UCSD-AML1 (cell line): ENCODE measurements around the gene HLA-E.
A peak's percentile ranks its signal among the peaks of the same experiment; 100 is the strongest.
"Not testable (repeated sequence)": the region's sequence is repeated elsewhere in the genome, so short reads cannot be mapped to it uniquely, and the experiment has no call there.

ENCODE experiments used
- DNase-seq: peaks from one replicate; lab custom pipeline; 2025; ENCODE audit not compliant: unreplicated experiment; lab: John Stamatoyannopoulos, UW

The HLA-E gene

GRCh38 chr6:30500421-30501355 is 11.4 kb downstream of the HLA-E start:
- peak; percentile 34 for DNase-seq

DNA sequence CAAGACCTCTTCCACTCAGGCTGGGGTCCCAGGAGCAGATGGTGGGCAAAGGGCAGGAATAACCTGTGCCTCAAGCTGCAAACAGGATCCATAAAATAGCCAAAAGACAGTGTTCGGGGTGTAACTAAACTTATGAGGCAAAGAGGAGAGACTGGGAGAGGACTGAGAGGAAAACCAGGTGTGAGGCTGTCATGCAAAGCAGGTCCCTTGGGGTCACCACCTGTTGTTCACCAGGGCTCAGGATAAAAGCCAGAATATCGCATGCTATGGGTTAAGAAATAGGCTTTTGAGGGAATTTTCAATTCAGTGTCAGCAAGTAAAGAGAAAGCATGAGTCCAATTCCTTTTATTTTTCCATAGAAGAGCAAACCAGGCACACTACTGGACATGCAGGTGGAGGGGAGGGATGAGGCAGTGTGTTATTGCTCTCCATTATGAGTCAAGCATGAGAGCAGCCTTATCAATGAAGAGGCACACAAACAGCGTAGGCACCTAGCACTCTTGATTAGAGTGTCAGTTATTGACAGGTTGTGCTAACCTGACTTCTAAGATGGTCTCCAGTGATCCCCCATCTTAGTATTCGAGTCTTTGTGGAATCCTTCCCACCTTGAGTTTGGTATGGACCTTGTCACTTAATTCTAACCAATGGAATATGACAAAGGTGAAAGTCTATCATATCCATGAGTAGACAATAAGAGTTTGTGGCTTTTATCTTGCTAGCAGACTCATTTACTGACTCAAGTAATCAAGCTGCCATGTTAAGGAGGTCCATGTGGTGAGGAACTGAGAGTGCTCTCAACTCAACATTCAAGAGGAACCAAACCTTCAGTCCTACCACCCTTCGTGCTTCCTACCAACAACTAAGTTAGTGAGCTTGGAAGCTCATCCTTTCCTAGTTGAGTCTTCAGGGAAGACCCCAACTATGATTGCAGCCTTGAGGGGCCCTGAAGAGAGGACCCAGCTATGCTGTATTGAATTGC is 18.8 kb downstream of the HLA-E start:
- no peak for DNase-seq

GRCh38 chr6:30508890-30509736 is 19.8 kb downstream of the HLA-E start:
- DNase-seq: peak; percentile 52

GRCh38 chr6:30510419-30511168 is 21.3 kb downstream of the HLA-E start:
- no peak for DNase-seq

GRCh38 chr6:30511169-30511546 is 21.8 kb downstream of the HLA-E start:
- DNase-seq: no peak

- no peak for DNase-seq
Measured at GRCh38 chr6:30513451-30513850, 24.1 kb downstream of the HLA-E start.

- no peak for DNase-seq
Measured at GRCh38 chr6:30515106-30515505, 25.8 kb downstream of the HLA-E start.

DNA sequence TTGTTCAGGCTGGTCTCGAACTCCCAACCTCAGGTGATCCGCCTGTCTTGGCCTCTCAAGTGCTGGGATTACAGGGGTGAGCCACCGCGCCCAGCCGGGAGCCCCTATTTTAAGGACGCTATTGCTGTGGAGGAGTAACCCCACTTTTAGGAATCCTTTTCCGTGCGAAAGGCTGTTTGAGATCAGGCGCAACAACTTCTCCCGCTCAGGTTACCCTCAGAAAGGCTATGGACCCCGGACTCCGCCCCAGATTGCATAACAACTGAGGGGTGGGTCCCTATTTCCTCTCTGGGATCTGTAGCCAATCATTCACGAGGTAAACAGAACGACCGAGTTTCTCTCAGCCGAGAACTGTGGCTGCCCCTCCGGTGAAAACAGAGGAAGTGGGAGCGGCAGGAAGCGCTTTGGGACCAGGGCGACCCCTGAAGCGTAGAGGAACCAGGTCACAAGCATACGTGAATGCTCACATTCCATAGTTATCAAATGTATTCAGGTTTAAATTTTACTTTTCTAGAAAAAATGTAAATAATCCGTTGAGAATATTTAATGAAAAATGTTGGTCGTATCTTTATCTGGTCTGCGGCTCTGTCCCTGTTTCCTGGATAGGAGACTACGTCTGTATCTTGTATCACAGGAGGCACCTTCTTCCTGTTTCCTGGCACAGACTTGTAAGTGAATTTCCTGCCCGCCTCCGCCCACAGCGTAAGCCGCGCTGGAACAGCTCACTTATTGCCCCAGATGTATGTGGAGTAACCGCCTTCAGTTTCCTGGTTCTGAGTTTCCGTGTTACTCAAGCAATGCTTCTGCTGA is 26.8 kb downstream of the HLA-E start:
- DNase-seq: peak; percentile 94

DNA sequence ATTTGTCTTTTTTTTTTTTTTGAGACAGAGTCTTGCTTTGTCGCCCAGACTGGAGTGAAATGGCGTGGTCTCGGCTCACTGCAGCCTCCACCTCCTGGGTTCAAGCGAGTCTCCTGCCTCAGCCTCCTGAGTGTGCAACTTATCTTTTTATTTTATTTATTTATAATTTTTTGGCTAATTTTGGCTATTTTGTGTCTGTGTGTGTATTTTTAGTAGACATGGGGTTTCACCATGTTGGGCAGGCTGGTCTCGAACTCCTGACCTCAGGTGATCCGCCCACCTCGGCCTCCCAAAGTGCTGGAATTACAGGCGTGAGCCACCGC is 27.4 kb downstream of the HLA-E start:
- not testable (repeated sequence) for DNase-seq

- not testable (repeated sequence) for DNase-seq
Measured at GRCh38 chr6:30517767-30518504, 28.6 kb downstream of the HLA-E start.

DNA sequence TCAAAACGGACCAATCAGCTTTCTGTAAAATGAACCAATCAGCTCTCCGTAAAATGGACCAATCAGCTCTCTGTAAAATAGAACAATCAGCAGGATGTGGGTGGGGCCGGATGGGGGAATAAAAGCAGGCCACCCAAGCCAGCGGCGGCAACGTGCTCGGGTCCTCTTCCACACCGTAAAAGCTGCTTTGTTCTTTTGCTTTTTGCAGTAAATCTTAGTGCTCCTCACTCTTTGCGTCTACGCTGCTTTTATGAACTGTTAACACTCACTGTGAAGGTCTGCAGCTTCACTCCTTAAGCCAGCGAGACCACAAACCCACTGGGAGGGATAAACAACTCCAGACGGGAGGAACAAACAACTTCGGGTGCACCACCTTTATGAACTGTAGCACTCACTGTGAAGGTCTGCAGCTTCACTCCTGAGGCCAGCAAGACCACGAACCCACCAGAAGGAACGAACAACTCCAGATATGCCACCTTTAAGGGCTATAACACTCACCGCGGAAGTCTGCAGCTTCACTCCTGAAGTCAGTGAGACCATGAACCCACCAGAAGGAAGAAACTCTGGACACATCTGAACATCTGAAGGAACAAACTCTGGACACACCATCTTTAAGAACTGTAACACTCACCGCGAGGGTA is 29.3 kb downstream of the HLA-E start:
- DNase-seq: not testable (repeated sequence)

DNA sequence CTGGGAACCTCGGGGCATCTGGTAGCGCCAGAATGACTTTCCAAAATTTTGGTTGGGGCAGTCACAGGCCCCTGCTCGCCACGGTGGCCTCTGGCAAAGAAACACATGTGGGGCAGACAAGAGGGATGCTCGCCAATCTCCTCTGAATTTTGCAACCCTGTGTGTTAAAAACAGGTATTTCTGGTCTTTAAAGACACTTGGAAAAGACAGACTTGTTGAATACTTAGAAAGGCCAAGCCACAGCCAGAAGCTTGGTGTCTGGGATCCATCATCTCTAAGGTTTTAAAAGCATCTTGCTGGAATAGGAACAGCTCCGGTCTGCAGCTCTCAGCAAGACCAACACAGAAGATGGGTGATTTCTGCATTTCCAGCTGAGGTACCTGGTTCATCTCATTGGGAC is 31.2 kb downstream of the HLA-E start:
- DNase-seq: no peak

- not testable (repeated sequence) for DNase-seq
Measured at GRCh38 chr6:30521082-30521481, 31.8 kb downstream of the HLA-E start.

- not testable (repeated sequence) for DNase-seq
Measured at GRCh38 chr6:30521952-30522351, 32.6 kb downstream of the HLA-E start.

DNA sequence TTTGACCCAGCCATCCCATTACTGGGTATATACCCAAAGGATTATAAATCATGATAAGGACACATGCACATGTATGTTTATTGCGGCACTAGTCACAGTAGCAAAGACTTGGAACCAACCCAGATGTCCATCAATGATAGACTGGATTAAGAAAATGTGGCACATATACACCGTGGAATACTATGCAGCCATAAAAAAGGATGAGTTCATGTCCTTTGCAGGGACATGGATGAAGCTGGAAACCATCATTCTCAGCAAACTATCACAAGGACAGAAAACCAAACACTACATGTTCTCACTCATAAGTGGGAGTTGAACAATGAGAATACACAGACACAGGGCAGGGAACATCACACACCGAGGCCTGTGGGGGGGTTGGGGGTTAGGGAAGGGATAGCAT is 37.1 kb downstream of the HLA-E start:
- not testable (repeated sequence) for DNase-seq

DNA sequence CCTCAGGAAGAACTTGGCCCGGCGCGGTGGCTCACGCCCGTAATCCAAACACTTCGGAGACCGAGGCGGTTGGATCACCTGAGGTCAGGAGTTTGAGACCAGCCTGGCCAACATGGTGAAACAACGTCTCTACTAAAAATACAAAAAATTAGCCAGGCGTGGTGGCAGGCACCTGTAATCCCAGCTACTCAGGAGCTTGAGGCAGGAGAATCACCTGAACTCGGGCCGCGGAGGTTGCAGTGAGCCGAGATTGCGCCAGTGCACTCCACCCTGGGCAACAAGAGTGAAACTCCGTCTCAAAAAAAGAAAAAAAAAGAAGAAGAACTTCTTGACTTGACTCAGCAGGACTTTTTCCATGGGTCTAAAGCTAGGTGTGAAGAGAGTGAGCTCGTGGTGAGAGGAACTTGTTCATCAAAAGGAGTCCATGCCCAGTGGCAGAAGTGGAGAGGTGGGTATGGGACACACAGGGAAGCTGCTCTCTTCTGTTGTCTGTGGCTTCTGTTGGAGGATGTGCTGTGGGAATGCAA is 40.1 kb downstream of the HLA-E start:
- DNase-seq: not testable (repeated sequence)

DNA sequence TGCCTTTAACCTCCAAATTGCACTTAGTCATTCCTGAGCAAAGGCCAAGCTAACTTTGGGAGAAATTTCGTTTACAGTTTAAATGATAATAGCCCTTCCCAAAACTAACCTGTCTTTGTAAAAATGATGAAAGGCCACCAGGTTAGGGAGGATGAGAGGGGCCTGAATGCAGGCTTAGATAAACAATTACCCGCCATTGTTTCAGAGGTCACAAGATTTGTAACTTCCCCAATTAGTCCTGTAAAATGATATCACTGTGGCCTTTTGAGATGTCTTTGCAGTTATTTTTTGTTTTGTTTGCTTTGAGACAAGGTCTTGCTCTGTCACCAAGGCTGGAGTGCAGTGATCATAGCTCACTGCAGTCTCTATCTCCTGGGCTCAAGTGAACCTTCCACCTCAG is 40.7 kb downstream of the HLA-E start:
- no peak for DNase-seq
